ENCODE data around the gene NR3C1. TPM values are rescaled to one million over a fixed set of nuclear protein-coding genes. Genes with fewer than 3 reads are reported as not detected.

NR3C1 gene
- total and polyA plus RNA-seq, 7 donors: 5.5 to 65.6 (median 36.0) TPM

DNA sequence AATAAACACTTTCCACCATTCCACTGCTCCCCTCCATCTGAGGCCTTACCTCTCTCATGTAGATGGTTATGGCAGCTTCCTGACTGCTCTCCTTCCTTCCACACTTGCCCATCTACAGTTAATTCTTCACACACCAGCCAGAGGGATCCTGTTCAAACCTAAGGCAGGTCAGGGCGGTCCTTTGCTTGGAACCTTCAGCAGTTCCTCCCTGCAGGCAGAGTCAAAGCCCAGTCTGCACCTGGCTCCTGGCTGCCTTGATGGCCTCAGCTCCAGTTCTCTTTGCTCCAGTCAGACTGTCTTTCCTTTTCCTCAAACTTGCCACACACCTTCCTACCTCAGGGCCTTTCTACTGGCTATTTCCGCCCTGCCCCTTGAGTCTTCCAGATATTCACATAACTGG, 30.2 kb upstream of the NR3C1 start:
- no peaks in the 10 kb centered on the region for H3K9me3 ChIP-seq

DNA sequence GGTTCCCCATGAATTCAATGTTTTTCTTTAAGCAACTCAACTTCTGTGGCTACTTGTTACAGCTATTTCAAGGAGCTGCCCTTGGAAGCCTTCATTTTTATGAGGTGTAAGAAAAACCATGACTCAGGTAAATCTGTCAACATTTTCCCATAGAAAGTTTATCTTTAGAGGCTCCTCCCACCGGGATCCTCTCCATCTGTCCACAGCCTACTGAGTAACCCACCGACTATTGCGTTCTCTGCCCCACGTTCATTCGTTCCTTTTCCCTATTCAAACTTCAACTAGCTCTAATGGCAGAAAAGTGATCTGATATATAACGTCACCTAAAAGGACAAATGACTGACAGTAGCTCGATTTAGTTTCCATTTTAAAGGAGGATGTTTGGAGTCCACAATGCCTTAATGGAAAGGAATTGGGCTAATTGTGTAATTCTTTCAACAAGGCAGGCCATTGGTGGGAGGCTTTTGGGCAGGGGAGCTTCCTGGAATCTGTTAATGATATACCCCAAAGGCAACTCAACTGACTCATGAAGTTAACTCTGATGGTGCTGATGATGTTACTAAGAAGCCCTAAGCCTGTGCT, 29.3 kb upstream of the NR3C1 start:
- no peak for DNase-seq
- Histone ChIP-seq H3K4me3 (no peak overlapping the region), H3K4me1 (peaks cover 0 to 14% (median 4%) of the 10 kb centered on the region in 4 donors), H3K36me3 (no peaks in the 10 kb centered on the region), H3K27ac (no peak overlapping the region), H3K27me3 (no peaks in the 10 kb centered on the region), H3K9me3 (no peaks in the 10 kb centered on the region)
- WGBS, 2 donors: 75 to 76% methylated on average over 7 of the region's 7 CpGs
- intact Hi-C loops (cut with DNase I): no loop called here
- TF ChIP-seq POLR2A (IDR thresholded peaks at IDR 0.05): no peak
- TF ChIP-seq EP300 (IDR thresholded peaks at IDR 0.05): no peak
- TF ChIP-seq, protein P1, sequence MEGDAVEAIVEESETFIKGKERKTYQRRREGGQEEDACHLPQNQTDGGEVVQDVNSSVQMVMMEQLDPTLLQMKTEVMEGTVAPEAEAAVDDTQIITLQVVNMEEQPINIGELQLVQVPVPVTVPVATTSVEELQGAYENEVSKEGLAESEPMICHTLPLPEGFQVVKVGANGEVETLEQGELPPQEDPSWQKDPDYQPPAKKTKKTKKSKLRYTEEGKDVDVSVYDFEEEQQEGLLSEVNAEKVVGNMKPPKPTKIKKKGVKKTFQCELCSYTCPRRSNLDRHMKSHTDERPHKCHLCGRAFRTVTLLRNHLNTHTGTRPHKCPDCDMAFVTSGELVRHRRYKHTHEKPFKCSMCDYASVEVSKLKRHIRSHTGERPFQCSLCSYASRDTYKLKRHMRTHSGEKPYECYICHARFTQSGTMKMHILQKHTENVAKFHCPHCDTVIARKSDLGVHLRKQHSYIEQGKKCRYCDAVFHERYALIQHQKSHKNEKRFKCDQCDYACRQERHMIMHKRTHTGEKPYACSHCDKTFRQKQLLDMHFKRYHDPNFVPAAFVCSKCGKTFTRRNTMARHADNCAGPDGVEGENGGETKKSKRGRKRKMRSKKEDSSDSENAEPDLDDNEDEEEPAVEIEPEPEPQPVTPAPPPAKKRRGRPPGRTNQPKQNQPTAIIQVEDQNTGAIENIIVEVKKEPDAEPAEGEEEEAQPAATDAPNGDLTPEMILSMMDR (IDR thresholded peaks at IDR 0.05): no peak
- no peak for TF ChIP-seq POLR2AphosphoS5 (IDR thresholded peaks at IDR 0.05)

More for the DNA sequence above, 30.2 kb upstream of the NR3C1 start:
- intact Hi-C loops (cut with DNase I): no loop called here
- Histone ChIP-seq H3K27me3 (no peaks in the 10 kb centered on the region), H3K4me1 (peaks cover 0 to 14% (median 4%) of the 10 kb centered on the region in 4 donors), H3K36me3 (no peaks in the 10 kb centered on the region), H3K4me3 (no peak overlapping the region), H3K27ac (no peak overlapping the region)
- TF ChIP-seq, protein P1 (IDR thresholded peaks at IDR 0.05): no peak
- TF ChIP-seq POLR2A (IDR thresholded peaks at IDR 0.05) (no peak), EP300 (IDR thresholded peaks at IDR 0.05) (no peak), POLR2AphosphoS5 (IDR thresholded peaks at IDR 0.05) (no peak)
- DNase-seq: no peak
- WGBS, 2 donors: 87 to 94% methylated on average over 2 of the region's 2 CpGs

DNA sequence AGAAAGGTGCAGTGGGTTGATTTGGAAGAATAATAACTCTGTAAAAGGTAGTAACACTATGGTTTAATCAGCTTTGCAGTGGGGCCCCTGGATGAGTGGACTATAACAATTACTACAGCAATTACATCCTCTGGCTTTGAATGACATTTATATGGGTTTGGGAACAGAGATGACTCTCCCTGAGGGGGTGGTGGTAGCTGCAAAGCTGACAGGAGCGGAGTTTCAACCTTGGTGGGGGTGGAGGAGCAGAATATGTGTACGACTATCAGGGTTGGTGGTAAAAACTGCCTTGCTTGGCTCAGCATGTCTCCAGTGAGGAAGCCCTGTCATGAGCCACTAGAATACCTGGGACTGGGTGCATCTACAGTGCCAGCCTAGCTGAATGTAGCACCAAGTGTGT, 28.3 kb upstream of the NR3C1 start:
- peaks cover 0 to 14% (median 4%) of the 10 kb centered on the region in 4 donors for H3K4me1 ChIP-seq
- H3K4me3 ChIP-seq: no peak overlapping the region
- H3K9me3 ChIP-seq: no peaks in the 10 kb centered on the region
- intact Hi-C loops (cut with DNase I): no loop called here
- TF ChIP-seq POLR2AphosphoS5 (IDR thresholded peaks at IDR 0.05): no peak
- no peaks in the 10 kb centered on the region for H3K36me3 ChIP-seq
- WGBS, 2 donors: 85 to 91% methylated on average over 2 of the region's 2 CpGs
- no peaks in the 10 kb centered on the region for H3K27me3 ChIP-seq
- H3K27ac ChIP-seq: no peak overlapping the region
- no peak for DNase-seq

DNA sequence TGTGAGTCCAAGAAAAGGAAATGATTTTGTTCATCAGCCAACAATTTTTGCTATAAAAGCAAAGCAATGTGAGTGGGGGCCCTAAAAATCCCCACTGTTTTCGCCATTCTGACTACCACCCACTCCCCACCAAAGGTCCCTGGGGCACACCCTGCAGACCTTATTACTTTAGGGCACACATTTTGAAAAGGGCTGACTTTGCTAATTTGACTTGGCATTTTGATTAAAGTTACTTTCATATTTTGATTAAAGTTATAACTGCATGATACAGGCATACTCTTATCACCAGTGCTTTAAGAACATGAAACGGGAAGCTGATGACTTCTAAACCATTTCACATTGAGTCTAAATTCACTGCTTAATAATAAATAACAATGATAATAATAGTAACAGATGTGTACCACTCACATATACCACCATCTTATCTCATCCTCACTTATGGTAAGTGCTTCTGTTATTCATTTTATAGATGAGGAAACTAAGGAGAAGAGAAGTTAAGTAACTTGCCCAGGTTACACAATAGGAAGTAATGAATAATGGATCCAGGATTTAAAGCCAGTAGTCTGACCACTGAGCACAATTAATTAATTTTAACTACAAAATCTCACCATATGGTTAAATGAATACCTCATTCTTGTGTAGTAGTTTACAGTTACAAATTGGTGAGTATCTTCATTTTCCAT, 25.4 kb upstream of the NR3C1 start:
- intact Hi-C loops (cut with DNase I): no loop called here
- 87 to 92% methylated on average over 2 of the region's 2 CpGs for whole genome bisulfite sequencing, 2 donors
- H3K27ac ChIP-seq: no peak overlapping the region
- H3K4me1 ChIP-seq: peaks cover 0 to 14% (median 4%) of the 10 kb centered on the region in 4 donors
- no peaks in the 10 kb centered on the region for H3K9me3 ChIP-seq
- H3K4me3 ChIP-seq: no peak overlapping the region
- no peaks in the 10 kb centered on the region for H3K27me3 ChIP-seq
- TF ChIP-seq POLR2AphosphoS5 (IDR thresholded peaks at IDR 0.05) (peak in 1 of 4 donors; percentile 10), EP300 (IDR thresholded peaks at IDR 0.05) (no peak)
- no peaks in the 10 kb centered on the region for H3K36me3 ChIP-seq
- no peak for DNase-seq

DNA sequence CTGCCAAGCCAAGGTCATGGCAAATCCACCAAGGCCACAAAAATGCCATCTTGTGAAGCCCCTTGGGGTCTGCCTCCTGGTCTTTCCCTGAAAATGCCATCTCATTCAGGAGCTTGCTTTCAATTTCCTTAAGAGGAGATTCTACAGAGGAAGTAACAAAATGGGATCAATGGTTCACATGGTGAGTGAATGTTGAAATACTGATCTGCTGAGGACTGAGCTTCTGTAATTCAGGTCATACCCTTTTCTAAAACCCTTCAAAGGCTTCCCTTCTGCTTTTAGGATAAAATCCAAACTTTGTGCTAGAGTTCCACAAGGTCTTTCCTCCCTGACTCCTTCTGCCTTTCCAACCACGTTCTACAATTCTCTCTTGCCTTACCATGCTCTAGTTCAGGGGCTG, 24.7 kb upstream of the NR3C1 start:
- no peak for DNase-seq
- Histone ChIP-seq H3K9me3 (no peaks in the 10 kb centered on the region), H3K4me3 (no peak overlapping the region), H3K27ac (no peak overlapping the region), H3K36me3 (no peaks in the 10 kb centered on the region), H3K4me1 (peaks cover 0 to 14% (median 4%) of the 10 kb centered on the region in 4 donors), H3K27me3 (no peaks in the 10 kb centered on the region)
- 90 to 95% methylated on average over 1 of the region's 1 CpG for WGBS, 2 donors
- TF ChIP-seq POLR2A (IDR thresholded peaks at IDR 0.05): no peak
- TF ChIP-seq, protein P1 (IDR thresholded peaks at IDR 0.05): no peak
- no peak for TF ChIP-seq POLR2AphosphoS5 (IDR thresholded peaks at IDR 0.05)
- TF ChIP-seq EP300 (IDR thresholded peaks at IDR 0.05): no peak
- intact Hi-C loops (cut with DNase I): no loop called here

All from sigmoid colon (tissue), 7 donors.